Smooth muscle cell (in vitro differentiated cells): Measurements from ENCODE around the gene TMC2. TPM values are rescaled to one million over a fixed set of nuclear protein-coding genes. Genes with fewer than 3 reads are reported as not detected.

ENCODE experiments used
- DNase-seq: peaks from one replicate; lab custom pipeline; 2025; ENCODE audit not compliant: unreplicated experiment; lab: John Stamatoyannopoulos, UW
- H2AFZ ChIP-seq: fragments of 200-600 bp; sonication (generic); 2 replicates; pipeline ENCODE4 v1.6.0; 2016; ENCODE audit warnings: antibody characterized with exemption, low read depth, mild to moderate bottlenecking
- H3F3A ChIP-seq: fragments of 200-600 bp; sonication (generic); 2 replicates; pipeline ENCODE4 v1.6.0; 2017; ENCODE audit warnings: antibody characterized with exemption, low read depth
- H3K27ac ChIP-seq: fragments of 200-600 bp; sonication (generic); 2 replicates; pipeline ENCODE4 v1.5.1; 2016; ENCODE audit warnings: low read depth, mild to moderate bottlenecking
- H3K27me3 ChIP-seq: fragments of 200-600 bp; sonication (generic); 2 replicates; pipeline ENCODE4 v1.6.1; 2016; ENCODE audit warnings: low read depth, mild to moderate bottlenecking
- H3K36me3 ChIP-seq: fragments of 200-600 bp; sonication (generic); 2 replicates; pipeline ENCODE4 v1.5.1; 2016; ENCODE audit warnings: low read depth
- H3K4me1 ChIP-seq: fragments of 200-600 bp; sonication (generic); 2 replicates; pipeline ENCODE4 v1.5.1; 2016; ENCODE audit warnings: low read depth
- H3K4me2 ChIP-seq: fragments of 200-600 bp; sonication (generic); 2 replicates; pipeline ENCODE4 v1.6.0; 2016; ENCODE audit warnings: mild to moderate bottlenecking
- H3K4me3 ChIP-seq: fragments of 200-600 bp; sonication (generic); 2 replicates; pipeline ENCODE4 v1.5.1; 2016; ENCODE audit warnings: mild to moderate bottlenecking
- H3K79me2 ChIP-seq: fragments of 200-600 bp; sonication (generic); 2 replicates; pipeline ENCODE4 v1.6.0; 2016; ENCODE audit warnings: low read depth, mild to moderate bottlenecking
- H3K9ac ChIP-seq: fragments of 200-600 bp; sonication (generic); 2 replicates; pipeline ENCODE4 v1.6.0; 2016; ENCODE audit warnings: low read depth
- H3K9me3 ChIP-seq: fragments of 200-600 bp; sonication (generic); replicated peaks from 2 replicates; pipeline ENCODE4 v1.5.1; 2016; ENCODE audit warnings: low read depth
- H4K20me1 ChIP-seq: fragments of 200-600 bp; sonication (generic); 2 replicates; pipeline ENCODE4 v1.6.0; 2016; ENCODE audit warnings: low read depth
- WGBS: methylation state at CpG from one replicate; pipeline ENCODE4 v1.1.7; 2016; ENCODE audit warnings: low lambda C conversion rate; 5-methylcytosine and 5-hydroxymethylcytosine counted together
- polyA plus RNA-seq: library from polyadenylated mRNA; unstranded; fragments of >200 nt; fragmentation: Nextera tagmentation; extraction: Ambion mirVana; gene quantifications from 2 replicates; pipeline ENCODE4 v1.2.1, GENCODE V29; 2016
- total RNA-seq: library from RNA; depleted of rRNA; stranded (reverse); fragments of >200 nt; gene quantifications from 2 replicates; pipeline ENCODE4 v1.2.3, GENCODE V29; 2014
- TF ChIP-seq, protein P1 (sequence below): fragments of 200-600 bp; sonication (generic); IDR thresholded peaks from 2 replicates; pipeline ENCODE4 v1.5.1; 2017; ENCODE audit warnings: borderline replicate concordance, mild to moderate bottlenecking, antibody characterized with exemption; ENCODE audit not compliant: insufficient read depth, poor library complexity, severe bottlenecking

TMC2 gene
- total and polyA plus RNA-seq, 2 experiments from 2014 or later = not detected

DNA sequence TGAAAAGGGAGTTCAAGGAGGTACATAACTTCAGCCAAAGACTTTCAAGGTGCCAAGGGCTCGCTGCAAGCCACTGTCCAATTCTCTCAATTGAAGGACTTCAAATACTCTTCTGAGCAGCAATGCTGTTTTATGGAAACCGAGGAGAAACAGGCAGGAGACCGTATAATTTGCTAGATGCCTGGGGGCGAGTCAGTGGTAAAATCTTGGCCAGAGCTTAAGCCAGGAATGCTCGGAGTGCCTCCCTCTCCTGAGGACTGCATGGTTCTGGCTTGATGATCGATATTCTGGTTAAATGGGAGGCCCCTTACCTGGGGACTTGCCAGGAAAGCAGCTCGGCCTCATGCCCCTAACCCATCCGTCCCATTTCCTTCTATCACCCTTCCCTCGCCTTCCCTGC, 80.3 kb downstream of the TMC2 start:
- H3K36me3 ChIP-seq = no peaks in the 10 kb centered on the region
- WGBS = 61% methylated on average over 9 of the region's 9 CpGs
- no peak for DNase-seq
- no peak overlapping the region for H3K27ac ChIP-seq
- no peak overlapping the region for H3K4me2 ChIP-seq
- no peaks in the 10 kb centered on the region for H3K4me1 ChIP-seq
- peaks cover 7% of the 10 kb centered on the region for H3F3A ChIP-seq
- H3K9ac ChIP-seq = no peak overlapping the region
- H3K4me3 ChIP-seq = no peak overlapping the region
- no peaks in the 10 kb centered on the region for H4K20me1 ChIP-seq
- TF ChIP-seq, protein P1, sequence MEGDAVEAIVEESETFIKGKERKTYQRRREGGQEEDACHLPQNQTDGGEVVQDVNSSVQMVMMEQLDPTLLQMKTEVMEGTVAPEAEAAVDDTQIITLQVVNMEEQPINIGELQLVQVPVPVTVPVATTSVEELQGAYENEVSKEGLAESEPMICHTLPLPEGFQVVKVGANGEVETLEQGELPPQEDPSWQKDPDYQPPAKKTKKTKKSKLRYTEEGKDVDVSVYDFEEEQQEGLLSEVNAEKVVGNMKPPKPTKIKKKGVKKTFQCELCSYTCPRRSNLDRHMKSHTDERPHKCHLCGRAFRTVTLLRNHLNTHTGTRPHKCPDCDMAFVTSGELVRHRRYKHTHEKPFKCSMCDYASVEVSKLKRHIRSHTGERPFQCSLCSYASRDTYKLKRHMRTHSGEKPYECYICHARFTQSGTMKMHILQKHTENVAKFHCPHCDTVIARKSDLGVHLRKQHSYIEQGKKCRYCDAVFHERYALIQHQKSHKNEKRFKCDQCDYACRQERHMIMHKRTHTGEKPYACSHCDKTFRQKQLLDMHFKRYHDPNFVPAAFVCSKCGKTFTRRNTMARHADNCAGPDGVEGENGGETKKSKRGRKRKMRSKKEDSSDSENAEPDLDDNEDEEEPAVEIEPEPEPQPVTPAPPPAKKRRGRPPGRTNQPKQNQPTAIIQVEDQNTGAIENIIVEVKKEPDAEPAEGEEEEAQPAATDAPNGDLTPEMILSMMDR = no peak
- no peaks in the 10 kb centered on the region for H3K9me3 ChIP-seq
- H3K79me2 ChIP-seq = no peaks in the 10 kb centered on the region
- peaks cover 4% of the 10 kb centered on the region for H3K27me3 ChIP-seq
- H2AFZ ChIP-seq = no peak overlapping the region

DNA sequence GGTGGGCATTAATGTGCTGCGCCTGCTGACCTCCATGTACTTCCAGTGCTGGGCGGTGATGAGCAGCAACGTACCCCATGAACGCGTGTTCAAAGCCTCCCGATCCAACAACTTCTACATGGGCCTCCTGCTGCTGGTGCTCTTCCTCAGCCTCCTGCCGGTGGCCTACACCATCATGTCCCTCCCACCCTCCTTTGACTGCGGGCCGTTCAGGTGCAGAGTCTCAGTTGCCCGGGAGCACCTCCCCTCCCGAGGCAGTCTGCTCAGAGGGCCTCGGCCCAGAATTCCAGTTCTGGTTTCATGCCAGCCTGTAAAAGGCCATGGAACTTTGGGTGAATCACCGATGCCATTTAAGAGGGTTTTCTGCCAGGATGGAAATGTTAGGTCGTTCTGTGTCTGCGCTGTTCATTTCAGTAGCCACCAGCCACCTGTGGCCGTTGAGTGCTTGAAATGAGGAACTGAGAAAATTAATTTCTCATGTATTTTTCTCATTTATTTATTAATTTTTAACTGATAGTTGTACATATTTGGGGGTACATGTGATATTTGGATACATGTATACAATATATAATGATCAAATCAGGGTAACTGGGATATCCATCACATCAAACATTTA, 80.8 kb downstream of the TMC2 start:
- Histone ChIP-seq H2AFZ (no peak overlapping the region), H3K4me3 (no peak overlapping the region), H4K20me1 (no peaks in the 10 kb centered on the region), H3F3A (peaks cover 7% of the 10 kb centered on the region), H3K9me3 (no peaks in the 10 kb centered on the region), H3K36me3 (no peaks in the 10 kb centered on the region), H3K27ac (no peak overlapping the region), H3K4me1 (no peaks in the 10 kb centered on the region), H3K79me2 (no peaks in the 10 kb centered on the region), H3K9ac (no peak overlapping the region), H3K27me3 (peaks cover 4% of the 10 kb centered on the region), H3K4me2 (no peak overlapping the region)
- WGBS = 79% methylated on average over 16 of the region's 16 CpGs
- DNase-seq = no peak
- TF ChIP-seq, protein P1 = no peak

- Histone ChIP-seq H3K27me3 (no peaks in the 10 kb centered on the region), H3K9me3 (no peaks in the 10 kb centered on the region), H3K4me1 (no peaks in the 10 kb centered on the region), H2AFZ (no peak overlapping the region), H3K79me2 (no peaks in the 10 kb centered on the region), H3K9ac (no peak overlapping the region), H3F3A (peaks cover 7% of the 10 kb centered on the region), H3K4me2 (no peak overlapping the region), H3K4me3 (no peak overlapping the region), H3K27ac (no peak overlapping the region), H4K20me1 (no peaks in the 10 kb centered on the region), H3K36me3 (no peaks in the 10 kb centered on the region)
- TF ChIP-seq, protein P1 = no peak
- WGBS = 92% methylated on average over 6 of the region's 6 CpGs
- DNase-seq = no peak
These were observed 82.4 kb downstream of the TMC2 start for GRCh38 chr20:2618815-2619214.

GRCh38 chr20:2619337-2619736, 83.0 kb downstream of the TMC2 start:
- no peaks in the 10 kb centered on the region for H3K79me2 ChIP-seq
- no peak overlapping the region for H3K4me2 ChIP-seq
- H3K4me1 ChIP-seq = no peaks in the 10 kb centered on the region
- no peaks in the 10 kb centered on the region for H3K9me3 ChIP-seq
- H3K36me3 ChIP-seq = no peaks in the 10 kb centered on the region
- TF ChIP-seq, protein P1 = no peak
- DNase-seq = no peak
- no peak overlapping the region for H2AFZ ChIP-seq
- no peak overlapping the region for H3K4me3 ChIP-seq
- H3F3A ChIP-seq = peaks cover 7% of the 10 kb centered on the region
- H3K9ac ChIP-seq = no peak overlapping the region
- WGBS = 38% methylated on average over 2 of the region's 2 CpGs
- no peak overlapping the region for H3K27ac ChIP-seq
- no peaks in the 10 kb centered on the region for H3K27me3 ChIP-seq
- no peaks in the 10 kb centered on the region for H4K20me1 ChIP-seq
